Upper lobe of left lung (tissue), 4 donors: ENCODE measurements around the gene HEPACAM2.

Experiments
- CTCF ChIP-seq, 6 experiments: fragments of 450-650 bp in 4 of 6; fragments of 200-600 bp in 2 of 6; sonication (generic) in 2 of 6; IDR thresholded peaks; one replicate each; pipeline ENCODE4 v1.5.1; 2016 to 2019; ENCODE audit warnings: antibody characterized with exemption in 6 of 6
- EP300 ChIP-seq, 4 donors: sonication (generic); formaldehyde crosslinking; IDR thresholded peaks; one replicate each; pipeline ENCODE4 v1.5.1; 2017; ENCODE audit warnings: antibody characterized with exemption in 4 of 4, control low read depth in 2 of 4
- POLR2A ChIP-seq, 4 donors: fragments of 450-650 bp; IDR thresholded peaks; one replicate each; pipeline ENCODE4 v1.5.1; 2016 to 2017; ENCODE audit warnings: antibody characterized with exemption in 4 of 4, mild to moderate bottlenecking in 2 of 4

- no peak for TF ChIP-seq CTCF (IDR thresholded peaks at IDR 0.05)
- TF ChIP-seq EP300 (IDR thresholded peaks at IDR 0.05) = no peak
- no peak for TF ChIP-seq POLR2A (IDR thresholded peaks at IDR 0.05)
These were observed 53.6 kb downstream of the HEPACAM2 start for GRCh38 chr7:93172683-93173082.
